ENCODE results near the gene ROR2. TPM values are rescaled to one million over a fixed set of nuclear protein-coding genes. Genes with fewer than 3 reads are reported as not detected.

ROR2 gene
- total RNA-seq, 4 donors from 2014 or later = 6.3 to 32.2 (median 15.1) TPM

GRCh38 chr9:91716815-91717214, 233.2 kb downstream of the ROR2 start:
- DNase-seq (ENCODE audit: low spot score) (no peak), ATAC-seq (ENCODE audit: low FRiP score) (no peak)
- no peak for TF ChIP-seq CTCF (IDR thresholded peaks at IDR 0.05)

- no peak for ATAC-seq (ENCODE audit: low FRiP score)
- no peak for TF ChIP-seq CTCF (IDR thresholded peaks at IDR 0.05)
- no peak for DNase-seq (ENCODE audit: low spot score)
These were observed 233.8 kb downstream of the ROR2 start for GRCh38 chr9:91716239-91716638.

GRCh38 chr9:91714874-91715615, 235.0 kb downstream of the ROR2 start:
- no peak for TF ChIP-seq CTCF (IDR thresholded peaks at IDR 0.05)
- DNase-seq (ENCODE audit: low spot score) = no peak
- no peak for ATAC-seq (ENCODE audit: low FRiP score)

- TF ChIP-seq CTCF (IDR thresholded peaks at IDR 0.05) = no peak
- ATAC-seq (ENCODE audit: low FRiP score) (peak; percentile 84), DNase-seq (ENCODE audit: low spot score) (no peak)
These were observed 235.8 kb downstream of the ROR2 start for GRCh38 chr9:91714020-91714806.

GRCh38 chr9:91712811-91713210, 237.2 kb downstream of the ROR2 start:
- ATAC-seq (ENCODE audit: low FRiP score) (no peak), DNase-seq (ENCODE audit: low spot score) (no peak)
- TF ChIP-seq CTCF (IDR thresholded peaks at IDR 0.05) = no peak

- ATAC-seq (ENCODE audit: low FRiP score) (no peak), DNase-seq (ENCODE audit: low spot score) (no peak)
- TF ChIP-seq CTCF (IDR thresholded peaks at IDR 0.05) = no peak
These were observed 238.1 kb downstream of the ROR2 start for GRCh38 chr9:91711755-91712601.

All from omental fat pad (tissue), 4 donors.